T-helper 2 cell treated with Interferon-gamma antibody and Interleukin-4, amounts not matched to agents 100 ng/mL and 5 ng/mL, for 36 hours (primary cell): ENCODE results near the gene NT5C2. TPM values are rescaled to one million over a fixed set of nuclear protein-coding genes. Genes with fewer than 3 reads are reported as not detected.
"Not testable (repeated sequence)": the region's sequence is repeated elsewhere in the genome, so short reads cannot be mapped to it uniquely, and the experiment has no call there.

Experiments
- intact Hi-C: fragments of 100-400 bp; cut with micrococcal nuclease; formaldehyde crosslinking; loops from one replicate; pipeline ENCODE4 v1.15.1; 2023
- total RNA-seq: library from RNA; stranded (reverse); gene quantifications from 2 replicates; pipeline ENCODE4 v1.2.3, GENCODE V29; 2022

NT5C2 gene
- total RNA-seq, 1 donor from 2014 or later: 77.0 TPM

GRCh38 chr10:103202319-103202718, 9.2 kb upstream of the NT5C2 start:
- intact Hi-C loops: no loop called here

DNA sequence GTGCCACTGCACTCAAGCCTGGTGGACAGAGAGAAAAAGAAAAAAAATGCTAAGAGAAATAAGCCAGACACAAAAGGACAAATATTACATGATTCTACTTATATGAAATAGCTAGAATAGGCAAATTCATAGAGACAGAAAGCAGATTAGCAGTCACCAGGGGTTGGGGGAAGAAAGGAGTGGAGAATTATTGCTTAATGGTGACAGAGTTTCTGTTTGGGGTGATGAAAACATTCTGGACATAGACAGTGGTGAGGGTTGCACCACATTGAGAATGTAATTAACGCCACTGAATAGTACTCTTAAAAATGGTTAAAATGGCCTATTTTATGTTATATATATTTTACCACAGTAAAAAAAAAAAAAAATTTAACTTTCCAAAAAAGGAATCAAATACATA, 6.4 kb upstream of the NT5C2 start:
- intact Hi-C loops: loop anchor here (10.0 kb wide), 2 partner anchors 555 to 955 kb away; partner anchors contain the start of genes GBF1, PITX3 and TRIM8

- intact Hi-C loops: loop anchor here (10.0 kb wide), 2 partner anchors 554 to 954 kb away; partner anchors contain the start of genes GBF1, PITX3 and TRIM8
These were observed 5.6 kb upstream of the NT5C2 start for GRCh38 chr10:103198648-103199047.

- intact Hi-C loops: loop anchor here (10.0 kb wide), 2 partner anchors 553 to 953 kb away; partner anchors contain the start of genes GBF1, PITX3 and TRIM8
These were observed 4.8 kb upstream of the NT5C2 start for GRCh38 chr10:103197903-103198302.

- intact Hi-C loops: loop anchor here (10.0 kb wide), 2 partner anchors 552 to 952 kb away; partner anchors contain the start of genes GBF1, PITX3 and TRIM8
These were observed 4.1 kb upstream of the NT5C2 start for GRCh38 chr10:103197174-103197573.

GRCh38 chr10:103196516-103196915, 3.4 kb upstream of the NT5C2 start:
- intact Hi-C loops: loop anchor here (10.0 kb wide), 2 partner anchors 552 to 952 kb away; partner anchors contain the start of genes GBF1, PITX3 and TRIM8

GRCh38 chr10:103193820-103194529, 903 bp upstream of the NT5C2 start:
- intact Hi-C loops: loop anchor here (1.0 to 10.0 kb wide), 7 partner anchors 48 to 1062 kb away; partner anchors contain the start of genes BORCS7, CNNM2, GBF1 and PITX3

DNA sequence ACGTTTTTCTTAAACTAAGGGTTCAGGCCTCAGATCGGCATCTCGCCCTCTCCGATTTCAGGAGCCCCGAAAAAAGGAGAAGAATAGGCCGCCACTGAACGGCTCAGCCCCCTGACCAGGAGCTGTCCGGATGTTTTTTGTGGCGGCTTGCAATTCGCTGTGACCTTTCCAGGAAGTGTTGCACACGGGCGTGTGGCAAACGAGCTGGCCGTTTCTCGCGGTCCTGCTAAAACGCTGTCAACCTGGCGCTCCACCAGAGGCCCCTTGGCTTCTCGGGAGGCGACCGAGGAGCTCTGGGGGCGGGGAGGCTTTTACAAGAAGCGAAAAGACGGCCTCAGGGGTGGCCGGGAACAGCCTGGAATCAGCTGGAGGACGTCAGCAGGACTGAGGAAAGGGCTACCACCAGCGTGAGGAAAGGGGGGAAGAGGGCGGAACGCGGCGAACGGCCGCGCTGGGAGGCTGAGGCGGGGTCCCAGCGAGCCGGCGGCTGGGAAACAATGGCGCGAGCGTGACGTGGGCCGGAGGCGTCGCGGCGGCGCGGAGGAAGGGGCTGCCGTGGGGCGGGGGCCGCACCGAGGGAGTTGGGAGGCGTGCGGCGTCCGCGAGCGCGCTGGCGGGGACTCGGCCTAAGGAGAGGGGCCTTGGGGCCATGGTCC, 493 bp downstream of the NT5C2 start:
- intact Hi-C loops: loop anchor here (1.0 to 10.0 kb wide), 8 partner anchors 11 to 1060 kb away; partner anchors contain the start of genes BORCS7, CNNM2, GBF1 and PITX3

- intact Hi-C loops: loop anchor here (1.0 to 10.0 kb wide), 7 partner anchors 11 to 1060 kb away; partner anchors contain the start of genes BORCS7, GBF1, PITX3 and PPRC1
These were observed 1.0 kb downstream of the NT5C2 start for GRCh38 chr10:103192089-103192450.

DNA sequence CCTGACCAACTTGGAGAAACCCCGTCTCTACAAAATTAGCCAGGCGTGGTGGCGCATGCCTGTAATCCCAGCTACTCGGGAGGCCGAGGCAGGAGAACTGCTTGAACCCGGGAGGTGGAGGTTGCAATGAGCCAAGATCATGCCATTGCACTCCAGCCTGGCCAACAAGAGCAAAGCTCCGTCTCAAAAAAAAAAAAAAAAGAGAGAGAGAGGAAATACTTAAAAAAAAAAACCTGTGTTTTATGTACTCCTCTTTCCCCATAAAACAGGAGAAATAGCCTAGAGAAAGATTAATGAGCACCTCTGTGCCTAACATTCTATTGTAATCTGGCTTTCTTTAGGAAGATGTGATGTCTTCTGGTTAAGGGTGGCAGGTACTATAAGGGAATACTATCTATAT, 1.9 kb downstream of the NT5C2 start:
- intact Hi-C loops: loop anchor here (5.0 to 10.0 kb wide), 5 partner anchors 51 to 1059 kb away; partner anchors contain the start of genes GBF1, PITX3, PPRC1 and TAF5

- intact Hi-C loops: no loop called here
These were observed 4.2 kb downstream of the NT5C2 start for GRCh38 chr10:103188853-103189252.

GRCh38 chr10:103186128-103186527, 6.9 kb downstream of the NT5C2 start:
- intact Hi-C loops: no loop called here

DNA sequence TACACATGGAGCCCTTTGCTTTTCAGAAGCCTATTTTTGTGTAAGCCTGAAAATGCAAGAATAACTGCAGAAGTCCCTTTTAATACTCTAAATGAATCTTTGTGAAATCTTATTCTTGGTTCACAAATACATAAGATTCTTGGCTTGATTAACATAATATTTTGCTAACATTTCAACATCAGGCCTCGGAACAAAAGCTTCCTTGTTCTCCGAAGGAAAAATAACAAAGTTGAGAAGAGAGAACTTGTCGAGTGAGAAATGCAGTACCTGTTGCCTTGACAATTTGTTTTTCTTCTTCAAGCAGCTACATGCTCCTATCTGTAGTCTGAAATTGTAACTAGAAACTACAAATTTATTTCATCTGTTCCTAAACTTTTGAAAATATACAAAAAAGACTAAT, 8.5 kb downstream of the NT5C2 start:
- intact Hi-C loops: no loop called here

GRCh38 chr10:103183991-103184451, 9.1 kb downstream of the NT5C2 start:
- intact Hi-C loops: not testable (repeated sequence)

DNA sequence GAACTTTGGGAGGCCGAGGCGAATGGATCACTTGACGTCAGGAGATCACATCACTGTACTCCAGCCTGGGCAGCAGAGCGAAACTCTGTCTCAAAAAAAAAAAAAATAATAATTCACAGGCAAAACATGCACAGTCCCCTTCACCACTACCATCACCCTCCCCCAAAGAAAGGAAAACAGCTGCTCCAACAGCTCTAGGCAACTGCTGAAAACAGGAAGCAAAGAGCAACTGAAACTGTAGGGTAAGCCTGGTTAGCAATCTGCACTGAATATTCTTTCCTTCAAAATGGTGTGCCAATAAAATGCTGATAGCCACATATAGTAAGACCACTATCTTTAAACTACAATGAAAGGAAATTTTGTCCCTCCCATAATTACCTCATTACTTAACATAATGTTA, 11.8 kb downstream of the NT5C2 start:
- intact Hi-C loops: loop anchor here (1.0 kb wide), 1 partner anchor 11 kb away; no protein-coding TSS in a partner anchor

DNA sequence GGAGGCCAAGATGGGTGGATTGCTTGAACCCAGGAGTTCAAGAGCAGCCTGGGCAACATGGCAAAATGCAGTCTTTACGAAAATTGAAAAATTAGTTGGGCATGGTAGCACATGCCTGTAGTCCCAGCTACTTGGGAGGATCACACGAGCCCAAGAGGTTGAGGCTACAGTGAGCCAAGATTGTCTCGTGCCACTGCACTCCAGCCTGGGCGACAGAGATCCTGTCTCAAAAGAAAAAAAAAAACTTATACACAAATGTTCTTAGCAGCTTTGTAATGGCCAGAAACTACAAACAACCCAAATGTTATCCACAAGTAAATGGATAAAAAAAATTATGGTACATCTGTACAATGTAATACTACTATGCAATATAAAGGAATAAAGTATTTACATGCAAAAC, 12.6 kb downstream of the NT5C2 start:
- intact Hi-C loops: no loop called here

GRCh38 chr10:103177123-103177522, 15.9 kb downstream of the NT5C2 start:
- intact Hi-C loops: no loop called here

DNA sequence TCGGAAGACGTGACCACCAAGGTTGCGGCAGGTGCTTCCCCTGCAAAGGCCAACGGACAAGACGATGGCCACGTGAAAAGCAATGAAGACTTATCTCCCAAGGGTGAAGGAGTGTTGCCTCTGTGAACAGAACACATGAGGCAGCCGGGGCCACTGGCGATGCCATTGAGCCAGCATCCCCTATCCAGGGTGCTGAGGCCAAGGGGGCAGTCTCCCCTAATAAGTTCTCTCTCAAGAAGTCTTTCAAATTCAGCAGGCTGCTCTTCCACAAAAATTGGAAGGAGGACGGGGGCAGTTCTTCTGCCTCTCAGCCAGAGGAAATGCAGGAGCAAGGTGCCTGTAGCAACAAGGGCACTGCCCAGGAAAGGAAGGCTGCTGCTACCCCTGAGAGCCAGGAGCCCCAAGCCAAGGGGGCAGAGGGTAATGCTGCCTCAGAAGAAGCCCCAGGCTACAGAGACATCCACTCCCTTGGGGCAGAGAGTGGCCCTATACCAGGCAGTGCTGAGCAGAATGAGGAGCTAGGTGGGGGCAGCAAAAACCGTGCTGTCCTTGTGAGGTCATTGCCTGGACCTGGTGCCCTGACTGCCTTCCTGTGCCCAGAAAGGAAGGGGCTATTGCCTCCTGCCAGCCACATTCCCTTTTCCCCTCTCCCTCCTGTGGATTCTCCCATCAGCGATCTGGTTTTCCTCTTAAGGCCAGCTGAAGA, 17.3 kb downstream of the NT5C2 start:
- intact Hi-C loops: no loop called here

GRCh38 chr10:103174324-103174723, 18.7 kb downstream of the NT5C2 start:
- intact Hi-C loops: not testable (repeated sequence)

GRCh38 chr10:103171278-103171677, 21.8 kb downstream of the NT5C2 start:
- intact Hi-C loops: no loop called here

GRCh38 chr10:103168438-103168837, 24.6 kb downstream of the NT5C2 start:
- intact Hi-C loops: no loop called here
